ENCODE measurements around the gene COL15A1. TPM values are rescaled to one million over a fixed set of nuclear protein-coding genes. Genes with fewer than 3 reads are reported as not detected.

COL15A1 gene
- total and polyA plus RNA-seq, 2 of the 13 experiments (the other 11 are each of a cell fraction or from before 2014, with no cell fraction given) = not detected

DNA sequence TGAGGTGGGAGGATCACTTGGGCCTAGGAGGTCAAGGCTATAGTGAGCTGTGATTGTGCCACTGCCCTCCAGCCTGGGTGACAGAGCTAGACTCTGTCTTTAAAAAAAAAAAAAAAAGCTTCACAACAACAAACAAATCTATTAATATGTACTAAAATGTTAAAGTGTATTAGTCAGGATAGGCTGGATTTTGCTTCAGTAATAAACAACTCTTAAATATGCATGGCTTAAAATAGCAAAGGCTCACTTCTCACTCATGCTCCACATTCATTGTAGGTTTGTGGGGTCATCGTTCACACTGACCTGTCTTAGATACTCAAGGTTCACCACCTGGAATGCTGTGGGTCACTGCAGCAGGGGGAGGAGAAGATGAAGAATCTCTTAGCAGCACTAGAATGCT lies 33.8 kb upstream of the COL15A1 start:
- Histone ChIP-seq H3K27me3 (ENCODE audit: control insufficient read depth in 1 of 2, insufficient read depth in 2 of 2, low read length in 2 of 2) (peaks cover 0 to 2% of the 10 kb centered on the region in 2 experiments; a peak in 1 of 5 replicates), H2AFZ (ENCODE audit: low read length) (no peak overlapping the region), H3K4me1 (ENCODE audit: insufficient read depth, low read length) (no peaks in the 10 kb centered on the region), H3K27ac (ENCODE audit: extremely low read length, insufficient read depth, low read length) (no peak overlapping the region), H3K4me2 (ENCODE audit: low read depth, low read length) (no peak overlapping the region), H3K36me3 (replicated peaks in 1 of 2; ENCODE audit: control insufficient read depth in 1 of 2, insufficient read depth in 2 of 2, low read length in 2 of 2) (no peaks in the 10 kb centered on the region), H3K9ac (ENCODE audit: insufficient read depth, low read depth, low read length) (no peak overlapping the region), H4K20me1 (ENCODE audit: insufficient read depth, low read length) (no peaks in the 10 kb centered on the region), H3K4me3 (replicated peaks in 1 of 3; ENCODE audit: insufficient read depth in 1 of 3, low read depth in 2 of 3, low read length in 3 of 3) (no peak overlapping the region), H3K79me2 (ENCODE audit: insufficient read depth, low read length) (no peaks in the 10 kb centered on the region), H3K9me3 (ENCODE audit: low read length) (no peaks in the 10 kb centered on the region)
- FAIRE-seq (no peak), DNase-seq (ENCODE audit: low spot score) (no peak), ATAC-seq (no peak)
- TF ChIP-seq, protein P1, sequence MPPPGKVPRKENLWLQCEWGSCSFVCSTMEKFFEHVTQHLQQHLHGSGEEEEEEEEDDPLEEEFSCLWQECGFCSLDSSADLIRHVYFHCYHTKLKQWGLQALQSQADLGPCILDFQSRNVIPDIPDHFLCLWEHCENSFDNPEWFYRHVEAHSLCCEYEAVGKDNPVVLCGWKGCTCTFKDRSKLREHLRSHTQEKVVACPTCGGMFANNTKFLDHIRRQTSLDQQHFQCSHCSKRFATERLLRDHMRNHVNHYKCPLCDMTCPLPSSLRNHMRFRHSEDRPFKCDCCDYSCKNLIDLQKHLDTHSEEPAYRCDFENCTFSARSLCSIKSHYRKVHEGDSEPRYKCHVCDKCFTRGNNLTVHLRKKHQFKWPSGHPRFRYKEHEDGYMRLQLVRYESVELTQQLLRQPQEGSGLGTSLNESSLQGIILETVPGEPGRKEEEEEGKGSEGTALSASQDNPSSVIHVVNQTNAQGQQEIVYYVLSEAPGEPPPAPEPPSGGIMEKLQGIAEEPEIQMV (CRISPR knock-in tag; IDR thresholded peaks at IDR 0.05; ENCODE audit: low read depth) = no peak
- TF ChIP-seq, protein P2, sequence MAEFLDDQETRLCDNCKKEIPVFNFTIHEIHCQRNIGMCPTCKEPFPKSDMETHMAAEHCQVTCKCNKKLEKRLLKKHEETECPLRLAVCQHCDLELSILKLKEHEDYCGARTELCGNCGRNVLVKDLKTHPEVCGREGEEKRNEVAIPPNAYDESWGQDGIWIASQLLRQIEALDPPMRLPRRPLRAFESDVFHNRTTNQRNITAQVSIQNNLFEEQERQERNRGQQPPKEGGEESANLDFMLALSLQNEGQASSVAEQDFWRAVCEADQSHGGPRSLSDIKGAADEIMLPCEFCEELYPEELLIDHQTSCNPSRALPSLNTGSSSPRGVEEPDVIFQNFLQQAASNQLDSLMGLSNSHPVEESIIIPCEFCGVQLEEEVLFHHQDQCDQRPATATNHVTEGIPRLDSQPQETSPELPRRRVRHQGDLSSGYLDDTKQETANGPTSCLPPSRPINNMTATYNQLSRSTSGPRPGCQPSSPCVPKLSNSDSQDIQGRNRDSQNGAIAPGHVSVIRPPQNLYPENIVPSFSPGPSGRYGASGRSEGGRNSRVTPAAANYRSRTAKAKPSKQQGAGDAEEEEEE (CRISPR knock-in tag; IDR thresholded peaks at IDR 0.05; ENCODE audit: borderline replicate concordance) = no peak
- no peak for TF ChIP-seq GTF2F1 (IDR thresholded peaks at IDR 0.05; ENCODE audit: low read length)
- no peak for TF ChIP-seq ZBTB38 (CRISPR knock-in tag; IDR thresholded peaks at IDR 0.05)
- in situ Hi-C loops (cut with HindIII; ENCODE audit: extremely low pct_ligation_motif_present, low pct_unique_long_range_greater_than_20kb) (no loop called here), intact Hi-C loops (cut with micrococcal nuclease; ENCODE audit: unreplicated experiment) (no loop called here)
- WGBS (ENCODE audit: low lambda C conversion rate) = 0% methylated on average over 1 of the region's 1 CpG
- CTCF ChIA-PET (ENCODE audit: low intra/inter-chr PET ratio, low total read pairs) = no interaction called here
- POLR2A ChIA-PET = no interaction called here
- no TSS peak for BruUV-seq (replicated peaks)

DNA sequence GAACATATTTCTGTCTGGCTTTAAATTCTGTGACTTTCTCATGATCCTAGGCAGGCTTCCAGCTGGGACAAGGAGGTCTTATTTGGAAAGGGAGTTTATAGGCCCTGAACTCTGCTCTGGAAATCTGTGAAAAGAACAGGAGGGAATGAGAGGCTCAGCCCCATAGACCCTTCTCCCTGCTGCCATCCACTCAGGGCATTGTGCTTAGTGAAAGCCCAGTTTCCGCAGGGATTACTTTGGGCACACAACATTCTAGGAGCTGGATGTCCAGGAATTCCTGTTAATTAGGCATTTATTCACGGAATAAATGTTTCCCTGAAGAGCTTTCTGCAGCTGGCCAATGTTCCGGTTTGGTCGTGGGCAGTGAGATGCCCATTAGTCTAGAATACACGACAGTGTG lies 32.7 kb upstream of the COL15A1 start:
- no peak overlapping the region for H3K4me3 ChIP-seq (replicated peaks in 1 of 3; ENCODE audit: insufficient read depth in 1 of 3, low read depth in 2 of 3, low read length in 3 of 3)
- ATAC-seq (no peak), FAIRE-seq (no peak), DNase-seq (ENCODE audit: low spot score) (no peak)
- H3K79me2 ChIP-seq (ENCODE audit: insufficient read depth, low read length) = no peaks in the 10 kb centered on the region
- no TSS peak for BruUV-seq (replicated peaks)
- ChIA-PET POLR2A (no interaction called here), CTCF (ENCODE audit: low intra/inter-chr PET ratio, low total read pairs) (no interaction called here)
- no peaks in the 10 kb centered on the region for H3K4me1 ChIP-seq (ENCODE audit: insufficient read depth, low read length)
- WGBS (ENCODE audit: low lambda C conversion rate) = 46% methylated on average over 5 of the region's 5 CpGs
- no peak overlapping the region for H3K9ac ChIP-seq (ENCODE audit: insufficient read depth, low read depth, low read length)
- H3K4me2 ChIP-seq (ENCODE audit: low read depth, low read length) = no peak overlapping the region
- in situ Hi-C loops (cut with HindIII; ENCODE audit: extremely low pct_ligation_motif_present, low pct_unique_long_range_greater_than_20kb) = no loop called here
- no peaks in the 10 kb centered on the region for H3K36me3 ChIP-seq (replicated peaks in 1 of 2; ENCODE audit: control insufficient read depth in 1 of 2, insufficient read depth in 2 of 2, low read length in 2 of 2)
- peaks cover 0 to 5% of the 10 kb centered on the region in 2 experiments; a peak in 1 of 5 replicates for H3K27me3 ChIP-seq (ENCODE audit: control insufficient read depth in 1 of 2, insufficient read depth in 2 of 2, low read length in 2 of 2)
- no peaks in the 10 kb centered on the region for H4K20me1 ChIP-seq (ENCODE audit: insufficient read depth, low read length)
- no peaks in the 10 kb centered on the region for H3K9me3 ChIP-seq (ENCODE audit: low read length)
- intact Hi-C loops (cut with micrococcal nuclease; ENCODE audit: unreplicated experiment) = no loop called here
- H2AFZ ChIP-seq (ENCODE audit: low read length) = no peak overlapping the region
- no peak overlapping the region for H3K27ac ChIP-seq (ENCODE audit: extremely low read length, insufficient read depth, low read length)
- no peak for TF ChIP-seq PLRG1 (conservative IDR thresholded peaks at IDR 0.05)
- TF ChIP-seq ZBTB7B (CRISPR knock-in tag; IDR thresholded peaks at IDR 0.05) = no peak
- no peak for TF ChIP-seq ZNF317 (CRISPR knock-in tag; IDR thresholded peaks at IDR 0.05)
- TF ChIP-seq SP4 (CRISPR knock-in tag; IDR thresholded peaks at IDR 0.05) = no peak
- TF ChIP-seq ZNF572 (CRISPR knock-in tag; IDR thresholded peaks at IDR 0.05) = no peak
- TF ChIP-seq ZFP36 (IDR thresholded peaks at IDR 0.05; ENCODE audit: borderline replicate concordance, low read depth, low read length, partially characterized antibody) = no peak
- TF ChIP-seq, protein P3, sequence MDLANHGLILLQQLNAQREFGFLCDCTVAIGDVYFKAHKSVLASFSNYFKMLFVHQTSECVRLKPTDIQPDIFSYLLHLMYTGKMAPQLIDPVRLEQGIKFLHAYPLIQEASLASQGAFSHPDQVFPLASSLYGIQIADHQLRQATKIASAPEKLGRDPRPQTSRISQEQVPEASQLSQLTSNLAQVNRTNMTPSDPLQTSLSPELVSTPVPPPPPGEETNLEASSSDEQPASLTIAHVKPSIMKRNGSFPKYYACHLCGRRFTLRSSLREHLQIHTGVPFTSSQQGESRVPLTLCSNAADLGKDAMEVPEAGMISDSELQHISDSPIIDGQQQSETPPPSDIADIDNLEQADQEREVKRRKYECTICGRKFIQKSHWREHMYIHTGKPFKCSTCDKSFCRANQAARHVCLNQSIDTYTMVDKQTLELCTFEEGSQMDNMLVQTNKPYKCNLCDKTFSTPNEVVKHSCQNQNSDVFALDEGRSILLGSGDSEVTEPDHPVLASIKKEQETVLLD (CRISPR knock-in tag; IDR thresholded peaks at IDR 0.05; ENCODE audit: low read depth) = no peak
- TF ChIP-seq SMAD3 (CRISPR knock-in tag; IDR thresholded peaks at IDR 0.05) = no peak
- no peak for TF ChIP-seq FOXM1 (CRISPR knock-in tag; IDR thresholded peaks at IDR 0.05)
- no peak for TF ChIP-seq KLF6 (CRISPR knock-in tag; IDR thresholded peaks at IDR 0.05)
- TF ChIP-seq XBP1 (CRISPR knock-in tag; IDR thresholded peaks at IDR 0.05) = no peak
- TF ChIP-seq ZSCAN20 (CRISPR knock-in tag; IDR thresholded peaks at IDR 0.05; ENCODE audit: borderline replicate concordance) = no peak
- no peak for TF ChIP-seq ZNF547 (CRISPR knock-in tag; IDR thresholded peaks at IDR 0.05)
